ENCODE data around the gene IL23R. TPM values are rescaled to one million over a fixed set of nuclear protein-coding genes. Genes with fewer than 3 reads are reported as not detected.

The IL23R gene
- total RNA-seq, 4 donors from 2014 or later: 1.6 TPM; not detected in 3

DNA sequence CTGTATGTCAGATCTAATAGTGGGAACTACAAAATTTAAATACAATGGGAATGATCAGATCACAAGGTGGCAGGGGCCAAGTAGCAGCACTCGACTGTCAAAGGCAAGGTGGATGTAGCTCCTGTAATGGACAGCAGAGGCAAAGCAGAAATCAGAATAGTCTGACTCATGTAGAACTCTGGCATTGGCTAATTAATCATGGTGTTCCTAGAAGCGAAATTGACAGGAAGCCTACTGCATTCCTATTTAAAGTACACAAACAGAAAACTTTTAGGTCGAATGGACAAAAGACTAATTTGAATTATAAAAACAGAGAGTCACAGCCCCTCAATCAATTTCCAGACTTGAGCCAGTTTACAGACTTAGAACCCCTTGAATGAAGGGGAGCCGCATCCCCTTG is 124.0 kb downstream of the IL23R start:
- Histone ChIP-seq H3K4me1 (no peaks in the 10 kb centered on the region), H3K4me3 (no peak overlapping the region), H3K27ac (no peak overlapping the region), H3K9me3 (no peaks in the 10 kb centered on the region), H3K27me3 (no peaks in the 10 kb centered on the region), H3K36me3 (no peaks in the 10 kb centered on the region)
- no peak for TF ChIP-seq POLR2A (IDR thresholded peaks at IDR 0.05)
- TF ChIP-seq, protein P1, sequence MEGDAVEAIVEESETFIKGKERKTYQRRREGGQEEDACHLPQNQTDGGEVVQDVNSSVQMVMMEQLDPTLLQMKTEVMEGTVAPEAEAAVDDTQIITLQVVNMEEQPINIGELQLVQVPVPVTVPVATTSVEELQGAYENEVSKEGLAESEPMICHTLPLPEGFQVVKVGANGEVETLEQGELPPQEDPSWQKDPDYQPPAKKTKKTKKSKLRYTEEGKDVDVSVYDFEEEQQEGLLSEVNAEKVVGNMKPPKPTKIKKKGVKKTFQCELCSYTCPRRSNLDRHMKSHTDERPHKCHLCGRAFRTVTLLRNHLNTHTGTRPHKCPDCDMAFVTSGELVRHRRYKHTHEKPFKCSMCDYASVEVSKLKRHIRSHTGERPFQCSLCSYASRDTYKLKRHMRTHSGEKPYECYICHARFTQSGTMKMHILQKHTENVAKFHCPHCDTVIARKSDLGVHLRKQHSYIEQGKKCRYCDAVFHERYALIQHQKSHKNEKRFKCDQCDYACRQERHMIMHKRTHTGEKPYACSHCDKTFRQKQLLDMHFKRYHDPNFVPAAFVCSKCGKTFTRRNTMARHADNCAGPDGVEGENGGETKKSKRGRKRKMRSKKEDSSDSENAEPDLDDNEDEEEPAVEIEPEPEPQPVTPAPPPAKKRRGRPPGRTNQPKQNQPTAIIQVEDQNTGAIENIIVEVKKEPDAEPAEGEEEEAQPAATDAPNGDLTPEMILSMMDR (IDR thresholded peaks at IDR 0.05): no peak
- no peak for DNase-seq

DNA sequence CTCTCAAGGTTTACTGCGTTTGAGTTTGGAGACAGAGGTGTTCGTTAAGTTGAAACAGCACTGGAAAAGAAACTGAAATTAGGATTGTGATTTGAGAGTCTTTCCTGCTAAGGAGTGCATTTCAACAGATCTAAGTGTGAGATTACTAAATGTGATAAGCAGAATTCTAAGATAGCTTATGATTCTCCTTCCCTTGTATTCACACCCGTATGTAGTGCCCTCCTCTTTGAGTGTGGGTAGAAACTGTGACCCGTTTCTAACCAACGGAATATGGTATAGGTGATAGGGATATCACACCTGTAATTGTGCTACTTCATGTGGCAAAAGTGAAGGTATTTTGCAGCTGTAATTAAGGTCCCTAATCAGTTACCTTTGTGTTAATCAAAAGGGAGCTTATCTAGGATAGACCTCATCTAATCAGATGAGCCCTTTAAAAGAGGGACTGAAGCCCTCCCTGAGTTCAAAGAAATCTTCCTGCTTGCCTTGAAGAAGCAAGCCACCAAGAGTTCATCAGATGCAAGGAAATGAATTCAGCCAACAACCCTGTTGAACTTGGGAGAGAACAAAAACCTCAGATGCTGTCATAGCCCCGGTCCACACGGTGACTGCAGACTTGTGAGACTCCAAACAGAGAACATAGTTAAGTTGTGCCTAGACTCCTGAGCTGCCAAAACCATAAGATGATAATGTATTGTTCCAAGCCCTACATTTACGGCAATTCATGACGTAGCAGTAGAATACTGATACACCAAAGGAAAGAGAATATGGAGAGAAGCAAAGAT is 128.8 kb downstream of the IL23R start:
- no peaks in the 10 kb centered on the region for H3K4me1 ChIP-seq
- no peaks in the 10 kb centered on the region for H3K27me3 ChIP-seq
- H3K4me3 ChIP-seq: no peak overlapping the region
- no peak overlapping the region for H3K27ac ChIP-seq
- DNase-seq: no peak
- H3K9me3 ChIP-seq: no peaks in the 10 kb centered on the region
- no peak for TF ChIP-seq POLR2A (IDR thresholded peaks at IDR 0.05)
- no peaks in the 10 kb centered on the region for H3K36me3 ChIP-seq

DNA sequence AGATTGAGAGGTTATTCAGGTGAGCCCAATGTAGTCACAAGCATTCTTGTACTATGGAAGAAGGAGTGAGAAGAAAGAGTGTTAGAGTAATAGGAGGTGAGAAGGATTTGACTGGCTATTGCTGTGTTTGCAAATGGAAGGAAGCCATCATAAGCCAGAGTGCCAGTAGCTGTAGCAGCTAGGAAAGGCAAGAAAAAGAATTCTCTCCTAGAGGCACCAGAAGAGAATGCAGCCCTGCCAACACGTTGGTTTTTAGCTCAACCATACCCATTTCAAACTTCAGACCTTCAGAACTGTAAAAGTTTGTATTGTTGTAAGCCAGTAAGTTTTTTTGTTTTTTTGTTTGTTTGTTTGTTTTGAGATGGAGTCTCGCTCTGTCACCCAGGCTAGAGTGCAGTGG is 132.5 kb downstream of the IL23R start:
- Histone ChIP-seq H3K27ac (no peak overlapping the region), H3K9me3 (no peaks in the 10 kb centered on the region), H3K4me3 (no peak overlapping the region), H3K27me3 (no peaks in the 10 kb centered on the region), H3K36me3 (no peaks in the 10 kb centered on the region), H3K4me1 (no peaks in the 10 kb centered on the region)
- no peak for DNase-seq
- TF ChIP-seq, protein P1 (IDR thresholded peaks at IDR 0.05): no peak
- no peak for TF ChIP-seq POLR2A (IDR thresholded peaks at IDR 0.05)

DNA sequence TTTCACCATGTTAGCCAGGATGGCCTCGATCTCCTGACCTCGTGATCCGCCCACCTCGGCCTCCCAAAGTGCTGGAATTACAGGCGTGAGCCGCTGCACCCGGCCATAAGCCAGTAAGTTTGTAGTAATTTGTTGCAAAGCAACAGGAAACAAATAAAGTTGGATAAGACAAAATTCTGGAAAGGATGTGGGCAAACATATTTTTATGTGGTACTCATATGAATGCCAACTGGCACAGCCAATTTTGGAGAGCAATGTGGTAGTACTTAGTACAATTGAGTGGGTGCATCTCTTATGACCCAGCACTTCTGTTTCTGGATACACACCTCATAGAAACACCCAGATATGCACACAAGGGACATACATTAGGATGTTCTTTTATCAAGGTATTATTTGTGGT is 133.0 kb downstream of the IL23R start:
- Histone ChIP-seq H3K36me3 (no peaks in the 10 kb centered on the region), H3K4me1 (no peaks in the 10 kb centered on the region), H3K27ac (no peak overlapping the region), H3K27me3 (no peaks in the 10 kb centered on the region), H3K9me3 (no peaks in the 10 kb centered on the region), H3K4me3 (no peak overlapping the region)
- TF ChIP-seq POLR2A (IDR thresholded peaks at IDR 0.05): no peak
- TF ChIP-seq, protein P1 (IDR thresholded peaks at IDR 0.05): no peak
- no peak for DNase-seq

DNA sequence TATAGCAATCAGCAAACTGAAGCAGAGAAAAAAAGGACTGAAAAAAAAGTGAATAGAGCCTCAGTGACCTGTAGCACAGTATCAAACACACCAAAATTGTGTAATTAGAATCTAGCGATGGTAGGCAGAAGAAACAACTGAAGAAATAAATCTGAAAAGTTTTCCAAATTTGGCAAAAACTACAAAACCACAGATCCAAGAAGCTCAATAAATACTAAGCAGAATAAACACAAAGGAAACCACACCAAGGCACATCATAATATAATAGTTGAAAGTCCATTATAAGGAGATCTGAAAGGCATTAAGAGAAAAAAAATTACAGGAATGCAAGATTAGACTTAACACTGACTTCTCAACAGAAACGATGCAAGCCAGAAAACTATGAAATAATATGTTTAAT is 134.3 kb downstream of the IL23R start:
- H3K27me3 ChIP-seq: no peaks in the 10 kb centered on the region
- TF ChIP-seq, protein P1 (IDR thresholded peaks at IDR 0.05): no peak
- no peak for TF ChIP-seq POLR2A (IDR thresholded peaks at IDR 0.05)
- H3K36me3 ChIP-seq: no peaks in the 10 kb centered on the region
- H3K9me3 ChIP-seq: no peaks in the 10 kb centered on the region
- no peak overlapping the region for H3K27ac ChIP-seq
- no peak overlapping the region for H3K4me3 ChIP-seq
- no peaks in the 10 kb centered on the region for H3K4me1 ChIP-seq
- DNase-seq: no peak

DNA sequence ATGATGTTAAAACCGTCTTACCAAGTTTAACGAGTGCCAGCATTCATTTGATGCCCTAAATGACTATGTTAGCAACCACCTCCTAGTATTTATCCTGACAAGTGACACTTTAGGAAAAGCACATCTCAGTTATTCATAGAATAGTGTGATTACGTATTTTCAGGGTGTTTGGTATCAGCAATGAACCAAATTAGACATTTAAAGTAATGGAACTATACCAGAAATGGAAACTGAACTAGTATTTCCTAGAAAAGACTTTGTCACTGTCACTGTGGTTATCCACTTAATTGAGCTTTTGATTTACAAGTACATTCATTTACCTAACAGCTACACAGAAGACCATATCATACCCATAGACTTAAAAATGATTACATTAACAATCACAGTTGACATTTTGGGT is 137.8 kb downstream of the IL23R start:
- no peak for TF ChIP-seq POLR2A (IDR thresholded peaks at IDR 0.05)
- TF ChIP-seq, protein P1 (IDR thresholded peaks at IDR 0.05): no peak
- no peak overlapping the region for H3K4me3 ChIP-seq
- DNase-seq: no peak
- no peak overlapping the region for H3K27ac ChIP-seq
- H3K36me3 ChIP-seq: no peaks in the 10 kb centered on the region
- H3K27me3 ChIP-seq: peaks cover 0 to 4% of the 10 kb centered on the region in 2 donors
- H3K9me3 ChIP-seq: no peaks in the 10 kb centered on the region
- H3K4me1 ChIP-seq: peaks cover 0 to 13% (median 2%) of the 10 kb centered on the region in 4 donors
